ENCODE results near the gene HS2ST1.
"Not testable (repeated sequence)": the region's sequence is repeated elsewhere in the genome, so short reads cannot be mapped to it uniquely, and the experiment has no call there.

The HS2ST1 gene

GRCh38 chr1:86975993-86976550 lies 61.6 kb downstream of the HS2ST1 start:
- FAIRE-seq, result no peak

- FAIRE-seq, result no peak
These were observed 62.2 kb downstream of the HS2ST1 start for GRCh38 chr1:86976664-86977063.

- no peak for FAIRE-seq
These were observed 67.2 kb downstream of the HS2ST1 start for GRCh38 chr1:86981482-86982213.

GRCh38 chr1:86983677-86984076 lies 69.2 kb downstream of the HS2ST1 start:
- not testable (repeated sequence) for FAIRE-seq

- no peak for FAIRE-seq
These were observed 73.0 kb downstream of the HS2ST1 start for GRCh38 chr1:86987446-86987845.

GRCh38 chr1:86988835-86989234 lies 74.4 kb downstream of the HS2ST1 start:
- no peak for FAIRE-seq

- FAIRE-seq, result not testable (repeated sequence)
These were observed 75.3 kb downstream of the HS2ST1 start for GRCh38 chr1:86989690-86990089.

- no peak for FAIRE-seq
These were observed 76.4 kb downstream of the HS2ST1 start for GRCh38 chr1:86990826-86991225.

GRCh38 chr1:86991549-86992186 lies 77.2 kb downstream of the HS2ST1 start:
- no peak for FAIRE-seq

GRCh38 chr1:86992861-86993260 lies 78.4 kb downstream of the HS2ST1 start:
- FAIRE-seq, result no peak

- FAIRE-seq, result no peak
These were observed 79.0 kb downstream of the HS2ST1 start for GRCh38 chr1:86993269-86993985.

GRCh38 chr1:86994061-86994460 lies 79.6 kb downstream of the HS2ST1 start:
- no peak for FAIRE-seq

- FAIRE-seq, result no peak
These were observed 83.1 kb downstream of the HS2ST1 start for GRCh38 chr1:86997538-86997937.

GRCh38 chr1:86998280-86998679 lies 83.8 kb downstream of the HS2ST1 start:
- FAIRE-seq, result no peak

GRCh38 chr1:86998727-86999126 lies 84.3 kb downstream of the HS2ST1 start:
- FAIRE-seq, result no peak

GRCh38 chr1:87000460-87000859 lies 86.0 kb downstream of the HS2ST1 start:
- no peak for FAIRE-seq

GRCh38 chr1:87004857-87005256 lies 90.4 kb downstream of the HS2ST1 start:
- no peak for FAIRE-seq

- FAIRE-seq, result no peak
These were observed 92.9 kb downstream of the HS2ST1 start for GRCh38 chr1:87007323-87007722.

GRCh38 chr1:87013385-87013784 lies 99.0 kb downstream of the HS2ST1 start:
- not testable (repeated sequence) for FAIRE-seq

- no peak for FAIRE-seq
These were observed 103.7 kb downstream of the HS2ST1 start for GRCh38 chr1:87017998-87018672.

- FAIRE-seq, result no peak
These were observed 108.9 kb downstream of the HS2ST1 start for GRCh38 chr1:87023326-87023725.

- no peak for FAIRE-seq
These were observed 110.6 kb downstream of the HS2ST1 start for GRCh38 chr1:87024936-87025540.
